NCI-H748 (cell line): ENCODE measurements around the gene PRMT2.

Experiments used
- DNase-seq: peaks from one replicate; lab custom pipeline; 2025; ENCODE audit not compliant: unreplicated experiment; lab: John Stamatoyannopoulos, UW

The PRMT2 gene

GRCh38 chr21:46639489-46640386 is 4.3 kb downstream of the PRMT2 start:
- peak; percentile 11 for DNase-seq

GRCh38 chr21:46641656-46642055 is 6.2 kb downstream of the PRMT2 start:
- DNase-seq, result no peak

GRCh38 chr21:46643379-46644177 is 8.1 kb downstream of the PRMT2 start:
- no peak for DNase-seq

- no peak for DNase-seq
Observed at GRCh38 chr21:46645840-46646239, 10.4 kb downstream of the PRMT2 start.

GRCh38 chr21:46646541-46647154 is 11.2 kb downstream of the PRMT2 start:
- DNase-seq, result peak; percentile 11

GRCh38 chr21:46648539-46648938 is 13.1 kb downstream of the PRMT2 start:
- no peak for DNase-seq

- DNase-seq, result no peak
Observed at GRCh38 chr21:46649356-46649755, 13.9 kb downstream of the PRMT2 start.

- DNase-seq, result no peak
Observed at GRCh38 chr21:46650476-46651098, 15.1 kb downstream of the PRMT2 start.

- DNase-seq, result no peak
Observed at GRCh38 chr21:46651121-46651520, 15.6 kb downstream of the PRMT2 start.

- DNase-seq, result no peak
Observed at GRCh38 chr21:46655230-46655629, 19.8 kb downstream of the PRMT2 start.

GRCh38 chr21:46656820-46657219 is 21.3 kb downstream of the PRMT2 start:
- DNase-seq, result no peak

GRCh38 chr21:46660505-46660904 is 25.0 kb downstream of the PRMT2 start:
- no peak for DNase-seq

GRCh38 chr21:46661211-46661625 is 25.7 kb downstream of the PRMT2 start:
- peak; percentile 72 for DNase-seq

- DNase-seq, result no peak
Observed at GRCh38 chr21:46661642-46662366, 26.3 kb downstream of the PRMT2 start.

GRCh38 chr21:46662367-46662654 is 26.8 kb downstream of the PRMT2 start:
- no peak for DNase-seq

- DNase-seq, result no peak
Observed at GRCh38 chr21:46662765-46663500, 27.5 kb downstream of the PRMT2 start.

GRCh38 chr21:46663754-46664153 is 28.3 kb downstream of the PRMT2 start:
- no peak for DNase-seq

GRCh38 chr21:46664316-46664995 is 29.0 kb downstream of the PRMT2 start:
- DNase-seq, result no peak

- no peak for DNase-seq
Observed at GRCh38 chr21:46665566-46665965, 30.1 kb downstream of the PRMT2 start.
